Subcutaneous abdominal adipose tissue (tissue), 5 donors: ENCODE data around the gene RBP3.

Experiments
- H3K27ac ChIP-seq: one replicate; pipeline ENCODE4 v1.7.0; 2013; ENCODE audit warnings: low read depth, mild to moderate bottlenecking, inconsistent platforms, low read length, moderate library complexity
- H3K27me3 ChIP-seq, 5 donors: one replicate each; pipeline ENCODE4 v1.7.0; 2013; ENCODE audit warnings: low read length in 5 of 5, inconsistent platforms in 1 of 5; ENCODE audit not compliant: control insufficient read depth in 5 of 5, insufficient read depth in 4 of 5
- H3K36me3 ChIP-seq, 5 donors: one replicate each; pipeline ENCODE4 v1.7.0; 2013; ENCODE audit warnings: low read length in 5 of 5; ENCODE audit not compliant: control insufficient read depth in 5 of 5, insufficient read depth in 5 of 5
- H3K4me1 ChIP-seq, 5 donors: one replicate each; pipeline ENCODE4 v1.7.0; 2013; ENCODE audit warnings: low read length in 5 of 5, mild to moderate bottlenecking in 3 of 5, moderate library complexity in 1 of 5; ENCODE audit not compliant: control insufficient read depth in 5 of 5, insufficient read depth in 5 of 5
- H3K4me3 ChIP-seq, 5 donors: one replicate each; pipeline ENCODE4 v1.7.0; 2013; ENCODE audit warnings: low read length in 5 of 5, low read depth in 1 of 5
- H3K9ac ChIP-seq, 5 donors: one replicate each; pipeline ENCODE4 v1.7.0; 2013; ENCODE audit warnings: low read length in 5 of 5, mild to moderate bottlenecking in 4 of 5, moderate library complexity in 3 of 5
- H3K9me3 ChIP-seq, 5 donors: one replicate each; pipeline ENCODE4 v1.7.0; 2013; ENCODE audit warnings: low read length in 5 of 5; ENCODE audit not compliant: control insufficient read depth in 5 of 5
- donor health status: healthy.
- donor health status: healthy.
- donor health status: healthy.
- donor health status: healthy.
- donor health status: healthy.

RBP3 gene

DNA sequence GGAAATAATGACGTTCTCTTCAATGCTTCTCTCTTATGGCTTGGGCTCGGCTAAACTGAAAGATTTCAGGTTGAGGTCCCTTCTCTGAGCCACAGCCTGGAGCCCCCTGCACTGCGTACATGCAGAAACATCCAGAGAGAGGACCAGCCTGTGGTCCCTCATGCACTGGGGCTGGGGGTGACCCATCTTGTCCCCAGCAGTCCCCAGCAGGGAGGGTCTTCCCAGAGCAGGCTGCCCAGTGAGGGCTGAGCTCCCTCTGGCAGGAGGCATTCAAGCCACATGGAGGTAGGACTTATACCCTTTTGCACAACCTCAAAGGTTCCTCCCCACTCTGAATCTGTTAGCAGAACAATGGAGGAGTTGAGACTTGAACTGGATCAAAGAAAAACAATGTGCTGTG, 40.8 kb upstream of the RBP3 start:
- Histone ChIP-seq H3K36me3 (peaks cover 0 to under 1% (median 0%) of the 10 kb centered on the region in 5 donors), H3K4me1 (peaks cover 4 to 16% (median 14%) of the 10 kb centered on the region in 5 donors), H3K9ac (no peak overlapping the region), H3K27me3 (peaks cover 0 to 15% (median 6%) of the 10 kb centered on the region in 5 donors), H3K9me3 (no peaks in the 10 kb centered on the region), H3K27ac (no peak overlapping the region), H3K4me3 (no peak overlapping the region)

DNA sequence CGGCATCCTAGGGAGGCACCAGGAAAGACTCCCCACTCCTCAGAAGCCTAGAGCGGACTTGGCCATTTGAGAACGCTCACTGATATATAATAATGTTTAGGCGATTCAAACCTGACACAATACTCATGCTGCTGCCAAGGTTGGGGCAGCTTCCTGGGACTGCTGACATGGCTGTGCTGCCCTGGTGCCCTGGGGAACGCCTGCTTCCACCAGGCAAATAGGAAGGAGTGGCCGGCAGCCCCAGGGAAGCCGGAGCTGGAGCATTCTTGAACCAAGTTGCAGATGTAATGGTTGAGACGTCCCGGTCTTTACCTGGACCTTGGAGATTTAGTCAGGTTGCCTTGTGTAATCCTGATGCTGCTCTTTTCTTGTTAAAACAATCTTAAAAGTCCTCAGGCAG, 39.4 kb upstream of the RBP3 start:
- Histone ChIP-seq H3K9me3 (no peaks in the 10 kb centered on the region), H3K27me3 (peaks cover 0 to 7% (median 4%) of the 10 kb centered on the region in 5 donors), H3K4me3 (no peak overlapping the region), H3K27ac (no peak overlapping the region), H3K36me3 (peaks cover 0 to 5% (median 0%) of the 10 kb centered on the region in 5 donors), H3K4me1 (peaks cover 4 to 14% (median 12%) of the 10 kb centered on the region in 5 donors), H3K9ac (no peak overlapping the region)

DNA sequence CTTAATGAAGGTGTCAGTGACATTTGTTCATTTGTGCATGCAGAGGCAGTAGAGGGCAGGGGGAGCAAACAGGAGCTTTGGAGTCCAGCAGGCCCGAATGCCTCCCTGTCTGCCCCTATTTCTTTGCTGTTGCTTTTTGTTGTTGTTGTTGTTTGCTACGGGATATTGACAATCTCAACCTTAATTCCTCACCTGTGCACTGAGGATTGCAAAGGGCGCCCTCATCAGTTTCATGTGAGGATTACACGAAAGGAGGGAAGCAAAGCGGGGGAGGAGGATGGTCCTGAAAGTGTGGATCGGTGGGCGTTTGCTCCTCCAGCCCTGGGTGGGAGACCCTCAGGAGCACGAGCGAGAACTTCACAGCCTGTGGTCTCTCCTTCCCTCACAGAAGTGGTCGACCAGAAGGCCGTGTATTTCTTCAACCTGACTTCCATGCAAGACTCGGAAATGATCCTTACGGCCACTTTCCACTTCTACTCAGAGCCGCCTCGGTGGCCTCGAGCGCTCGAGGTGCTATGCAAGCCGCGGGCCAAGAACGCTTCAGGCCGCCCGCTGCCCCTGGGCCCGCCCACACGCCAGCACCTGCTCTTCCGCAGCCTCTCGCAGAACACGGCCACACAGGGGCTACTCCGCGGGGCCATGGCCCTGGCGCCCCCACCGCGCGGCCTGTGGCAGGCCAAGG, 38.6 kb upstream of the RBP3 start:
- H3K36me3 ChIP-seq, result peaks cover 0 to 5% (median 0%) of the 10 kb centered on the region in 5 donors
- no peak overlapping the region for H3K4me3 ChIP-seq
- no peak overlapping the region for H3K9ac ChIP-seq
- peaks cover 4 to 14% (median 12%) of the 10 kb centered on the region in 5 donors for H3K4me1 ChIP-seq
- H3K9me3 ChIP-seq, result no peaks in the 10 kb centered on the region
- H3K27ac ChIP-seq, result no peak overlapping the region
- H3K27me3 ChIP-seq, result peaks cover 0 to 7% (median 4%) of the 10 kb centered on the region in 5 donors

DNA sequence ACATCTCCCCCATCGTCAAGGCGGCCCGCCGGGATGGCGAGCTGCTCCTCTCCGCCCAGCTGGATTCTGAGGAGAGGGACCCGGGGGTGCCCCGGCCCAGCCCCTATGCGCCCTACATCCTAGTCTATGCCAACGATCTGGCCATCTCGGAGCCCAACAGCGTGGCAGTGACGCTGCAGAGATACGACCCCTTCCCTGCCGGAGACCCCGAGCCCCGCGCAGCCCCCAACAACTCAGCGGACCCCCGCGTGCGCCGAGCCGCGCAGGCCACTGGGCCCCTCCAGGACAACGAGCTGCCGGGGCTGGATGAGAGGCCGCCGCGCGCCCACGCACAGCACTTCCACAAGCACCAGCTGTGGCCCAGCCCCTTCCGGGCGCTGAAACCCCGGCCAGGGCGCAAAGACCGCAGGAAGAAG, 38.1 kb upstream of the RBP3 start:
- H3K9me3 ChIP-seq, result no peaks in the 10 kb centered on the region
- peaks cover 0 to 7% (median 4%) of the 10 kb centered on the region in 5 donors for H3K27me3 ChIP-seq
- H3K36me3 ChIP-seq, result peaks cover 0 to 5% (median 0%) of the 10 kb centered on the region in 5 donors
- H3K4me3 ChIP-seq, result no peak overlapping the region
- no peak overlapping the region for H3K9ac ChIP-seq
- no peak overlapping the region for H3K27ac ChIP-seq
- peaks cover 2 to 14% (median 12%) of the 10 kb centered on the region in 5 donors for H3K4me1 ChIP-seq

DNA sequence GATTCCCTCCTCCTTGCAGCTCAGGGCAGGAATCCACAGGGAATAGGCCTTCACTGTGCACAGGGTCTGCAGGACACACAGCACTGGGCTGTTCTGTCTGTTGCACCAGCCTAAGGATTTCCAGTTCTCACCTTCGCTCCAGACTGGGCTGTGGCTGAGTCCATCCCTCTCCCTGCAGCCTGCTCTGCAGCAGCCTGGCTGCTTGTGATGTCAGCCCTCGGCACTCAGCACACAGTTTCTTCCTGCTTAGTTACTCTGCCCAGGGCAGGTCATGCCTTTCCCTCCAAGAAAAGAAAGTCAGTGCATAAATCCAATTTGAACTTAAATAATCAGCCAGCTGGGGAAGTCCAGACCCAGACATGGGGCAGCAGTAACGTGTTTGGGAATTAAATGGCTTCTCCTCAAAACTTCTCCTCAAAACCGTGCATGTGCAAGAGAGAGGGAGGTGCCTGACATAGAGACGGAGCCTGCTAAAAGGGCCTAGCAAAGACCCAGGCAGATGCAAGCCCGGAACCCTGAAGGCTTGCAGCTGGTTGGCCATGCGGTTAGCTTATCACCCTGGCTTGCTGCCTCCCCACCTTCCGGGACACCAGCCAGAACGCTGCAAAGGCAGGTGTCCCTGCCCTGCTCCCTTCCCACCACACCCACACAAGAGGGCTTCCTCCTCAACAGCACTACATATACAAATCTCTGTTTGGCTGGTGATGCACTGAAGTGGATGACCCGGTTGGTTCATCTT, 36.8 kb upstream of the RBP3 start:
- H3K27ac ChIP-seq, result no peak overlapping the region
- H3K4me3 ChIP-seq, result no peak overlapping the region
- peaks cover 0 to 7% (median 4%) of the 10 kb centered on the region in 5 donors for H3K27me3 ChIP-seq

DNA sequence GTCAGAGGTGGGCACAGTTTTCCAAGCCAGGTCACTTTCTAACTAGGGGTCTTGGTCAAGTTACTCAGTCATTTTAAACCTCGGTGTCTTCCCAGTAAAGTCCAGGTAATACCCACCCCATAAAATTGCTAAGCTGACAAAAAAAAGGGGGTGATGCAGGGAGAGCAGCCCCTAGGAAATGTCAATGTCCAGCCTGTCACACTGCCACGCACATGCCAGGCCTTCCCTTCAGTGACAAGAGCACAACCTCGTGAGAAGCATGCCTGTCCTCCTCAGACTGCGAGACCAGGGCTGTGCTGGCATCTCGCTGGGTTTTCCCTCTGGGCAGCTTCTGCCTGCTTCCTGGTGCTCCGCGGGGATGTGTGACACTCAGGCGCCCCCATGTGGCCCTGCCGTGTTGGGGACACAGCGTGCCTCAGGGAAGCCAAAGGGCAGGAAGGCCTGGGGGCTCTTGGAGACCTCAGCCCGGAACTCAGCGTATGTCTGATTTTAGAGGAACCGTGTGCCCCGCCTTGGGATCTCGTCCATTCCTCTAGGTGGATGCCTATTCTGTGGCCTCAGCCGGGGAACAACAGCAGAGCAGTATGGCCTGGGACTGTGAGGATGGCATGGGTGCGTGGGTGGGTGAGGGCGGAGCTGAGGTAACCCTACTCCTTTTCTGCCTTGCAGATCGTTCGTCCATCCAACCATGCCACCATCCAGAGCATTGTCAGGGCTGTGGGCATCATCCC, 36.1 kb upstream of the RBP3 start:
- Histone ChIP-seq H3K27me3 (peaks cover 0 to 4% (median 2%) of the 10 kb centered on the region in 5 donors), H3K4me3 (no peak overlapping the region), H3K36me3 (peaks cover 0 to 5% (median 0%) of the 10 kb centered on the region in 5 donors), H3K4me1 (peaks cover 2 to 14% (median 12%) of the 10 kb centered on the region in 5 donors), H3K27ac (no peak overlapping the region), H3K9me3 (no peaks in the 10 kb centered on the region), H3K9ac (no peak overlapping the region)

More for the DNA sequence above, 36.8 kb upstream of the RBP3 start:
- Histone ChIP-seq H3K9me3 (no peaks in the 10 kb centered on the region), H3K9ac (no peak overlapping the region), H3K36me3 (peaks cover 0 to 5% (median 0%) of the 10 kb centered on the region in 5 donors), H3K4me1 (peaks cover 2 to 14% (median 12%) of the 10 kb centered on the region in 5 donors)

DNA sequence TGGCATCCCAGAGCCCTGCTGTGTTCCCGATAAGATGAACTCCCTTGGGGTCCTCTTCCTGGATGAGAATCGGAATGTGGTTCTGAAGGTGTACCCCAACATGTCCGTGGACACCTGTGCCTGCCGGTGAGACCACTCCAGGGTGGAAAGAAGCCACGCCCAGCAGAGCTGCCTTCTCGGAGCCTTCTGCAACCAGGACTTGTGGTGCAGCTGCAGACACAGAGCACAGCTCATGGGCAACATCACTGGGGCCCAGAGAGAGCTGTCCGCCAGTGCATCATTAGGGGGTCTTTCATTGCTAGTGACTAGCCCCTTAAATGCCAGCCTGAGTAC, 35.5 kb upstream of the RBP3 start:
- no peaks in the 10 kb centered on the region for H3K9me3 ChIP-seq
- peaks cover 0 to 5% (median 0%) of the 10 kb centered on the region in 5 donors for H3K36me3 ChIP-seq
- peaks cover 2 to 14% (median 12%) of the 10 kb centered on the region in 5 donors for H3K4me1 ChIP-seq
- H3K27ac ChIP-seq, result no peak overlapping the region
- H3K4me3 ChIP-seq, result no peak overlapping the region
- H3K9ac ChIP-seq, result no peak overlapping the region
- H3K27me3 ChIP-seq, result peaks cover 0 to 4% (median 2%) of the 10 kb centered on the region in 5 donors

DNA sequence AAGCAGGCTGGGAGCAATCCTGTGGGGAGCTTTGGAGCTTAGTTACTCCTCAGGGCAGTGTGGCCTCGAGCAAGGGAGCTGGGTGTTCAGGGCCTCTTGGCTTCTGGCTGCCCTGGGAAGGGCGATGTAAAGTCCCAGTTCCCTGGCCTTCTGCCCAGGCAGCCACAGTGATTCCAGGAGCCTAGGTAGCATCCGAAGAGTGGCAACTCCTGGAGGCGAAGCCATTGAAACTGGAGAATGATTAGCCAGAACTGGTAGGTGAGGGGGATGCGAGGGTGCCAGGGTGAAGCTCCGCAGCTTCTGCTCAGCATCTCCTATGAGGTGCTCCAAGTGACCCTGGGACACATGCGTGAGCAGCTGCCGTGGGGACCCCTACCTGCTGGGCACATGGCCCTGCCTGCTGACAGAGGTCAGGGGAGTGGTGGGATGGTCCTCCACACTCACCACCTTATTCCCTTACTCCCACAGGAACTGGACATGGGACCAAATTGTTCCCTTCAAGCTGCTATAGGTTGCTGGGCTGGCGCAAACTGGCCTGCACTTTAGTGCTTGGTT, 33.7 kb upstream of the RBP3 start:
- H3K4me1 ChIP-seq, result peaks cover 2 to 14% (median 12%) of the 10 kb centered on the region in 5 donors
- H3K9me3 ChIP-seq, result no peaks in the 10 kb centered on the region
- H3K36me3 ChIP-seq, result peaks cover 0 to 5% (median 0%) of the 10 kb centered on the region in 5 donors
- H3K4me3 ChIP-seq, result no peak overlapping the region
- H3K27ac ChIP-seq, result no peak overlapping the region
- peaks cover 0 to 2% (median 0%) of the 10 kb centered on the region in 5 donors for H3K27me3 ChIP-seq
- H3K9ac ChIP-seq, result no peak overlapping the region

DNA sequence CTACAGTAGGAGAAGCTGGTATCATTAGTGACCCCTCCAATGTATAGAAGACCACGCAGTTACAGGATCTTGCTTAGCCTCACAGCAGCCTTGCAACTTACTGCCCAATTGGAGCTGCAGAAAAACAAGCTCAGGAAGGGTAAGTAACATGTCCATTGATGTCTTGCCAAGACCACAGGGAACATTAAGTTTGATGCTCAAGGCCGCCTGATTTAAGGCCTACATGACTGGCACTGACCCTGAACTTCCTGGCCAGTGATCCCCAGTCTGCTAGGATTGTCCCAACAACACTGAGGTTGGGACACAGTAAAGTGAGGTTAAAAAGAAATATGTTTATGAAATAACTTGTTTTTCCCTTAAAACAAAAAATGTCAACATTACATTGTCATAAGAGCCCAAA, 32.7 kb upstream of the RBP3 start:
- Histone ChIP-seq H3K9me3 (no peaks in the 10 kb centered on the region), H3K36me3 (peaks cover 0 to 5% (median 0%) of the 10 kb centered on the region in 5 donors), H3K4me3 (no peak overlapping the region), H3K27ac (no peak overlapping the region), H3K4me1 (peaks cover 2 to 14% (median 12%) of the 10 kb centered on the region in 5 donors), H3K27me3 (peaks cover 0 to 2% (median 0%) of the 10 kb centered on the region in 5 donors), H3K9ac (no peak overlapping the region)
